ENCODE measurements around the gene KRTAP6-2. TPM values are rescaled to one million over a fixed set of nuclear protein-coding genes. Genes with fewer than 3 reads are reported as not detected.

Gene KRTAP6-2
- polyA plus RNA-seq, 1 experiment = not detected

GRCh38 chr21:30620080-30620479 lies 21.4 kb upstream of the KRTAP6-2 start:
- TF ChIP-seq CTCF (IDR thresholded peaks at IDR 0.05; ENCODE audit: insufficient read depth, low read depth, low read length) = no peak
- H3K36me3 ChIP-seq (ENCODE audit: control insufficient read depth, insufficient read depth, low read length) = no peaks in the 10 kb centered on the region
- CTCF ChIA-PET = no interaction called here

GRCh38 chr21:30616125-30616524 lies 17.4 kb upstream of the KRTAP6-2 start, which contains the start of gene KRTAP20-1:
KRTAP20-1 (plus strand) TSS chr21:30616425; CDS start chr21:30616455, 30 bp downstream.
- no peak within 1 kb of the TSS for H3K4me3 ChIP-seq (ENCODE audit: low read depth, low read length)
- H3K27me3 ChIP-seq (ENCODE audit: control insufficient read depth, insufficient read depth, low read length) = no peaks in the 10 kb centered on the region
- ChIA-PET CTCF (no interaction called here), POLR2A (no interaction called here)
- no peaks in the 10 kb centered on the region for H3K36me3 ChIP-seq (ENCODE audit: control insufficient read depth, insufficient read depth, low read length)
- DNase-seq (ENCODE audit: low read depth) = no peak
- no peak for TF ChIP-seq CTCF (IDR thresholded peaks at IDR 0.05; ENCODE audit: insufficient read depth, low read depth, low read length)

More at GRCh38 chr21:30620080-30620479, 21.4 kb upstream of the KRTAP6-2 start:
- no peaks in the 10 kb centered on the region for H3K27me3 ChIP-seq (ENCODE audit: control insufficient read depth, insufficient read depth, low read length)
- H3K4me3 ChIP-seq (ENCODE audit: low read depth, low read length) = no peak overlapping the region
- DNase-seq (ENCODE audit: low read depth) = no peak
- POLR2A ChIA-PET = no interaction called here

- no peaks in the 10 kb centered on the region for H3K36me3 ChIP-seq (ENCODE audit: control insufficient read depth, insufficient read depth, low read length)
- no peak for DNase-seq (ENCODE audit: low read depth)
- no peak for TF ChIP-seq CTCF (IDR thresholded peaks at IDR 0.05; ENCODE audit: insufficient read depth, low read depth, low read length)
- no peak overlapping the region for H3K4me3 ChIP-seq (ENCODE audit: low read depth, low read length)
- CTCF ChIA-PET = no interaction called here
- POLR2A ChIA-PET = no interaction called here
- no peaks in the 10 kb centered on the region for H3K27me3 ChIP-seq (ENCODE audit: control insufficient read depth, insufficient read depth, low read length)
These were observed 16.5 kb upstream of the KRTAP6-2 start for GRCh38 chr21:30615199-30615598.

- ChIA-PET POLR2A (no interaction called here), CTCF (no interaction called here)
- no peak for TF ChIP-seq CTCF (IDR thresholded peaks at IDR 0.05; ENCODE audit: insufficient read depth, low read depth, low read length)
- H3K27me3 ChIP-seq (ENCODE audit: control insufficient read depth, insufficient read depth, low read length) = no peaks in the 10 kb centered on the region
- DNase-seq (ENCODE audit: low read depth) = no peak
- no peaks in the 10 kb centered on the region for H3K36me3 ChIP-seq (ENCODE audit: control insufficient read depth, insufficient read depth, low read length)
- H3K4me3 ChIP-seq (ENCODE audit: low read depth, low read length) = no peak within 1 kb of the TSS
These were observed 15.1 kb upstream of the KRTAP6-2 start, which contains the start of gene KRTAP6-1 for GRCh38 chr21:30613836-30614235. KRTAP6-1 (minus strand) TSS chr21:30613930; CDS start chr21:30613904, 26 bp downstream.

- TF ChIP-seq CTCF (IDR thresholded peaks at IDR 0.05; ENCODE audit: insufficient read depth, low read depth, low read length) = no peak
- Histone ChIP-seq H3K27me3 (ENCODE audit: control insufficient read depth, insufficient read depth, low read length) (no peaks in the 10 kb centered on the region), H3K4me3 (ENCODE audit: low read depth, low read length) (no peak overlapping the region), H3K36me3 (ENCODE audit: control insufficient read depth, insufficient read depth, low read length) (no peaks in the 10 kb centered on the region)
- DNase-seq (ENCODE audit: low read depth) = no peak
- POLR2A ChIA-PET = no interaction called here
- CTCF ChIA-PET = no interaction called here
These were observed 13.4 kb upstream of the KRTAP6-2 start for GRCh38 chr21:30612132-30612531.

Measured in BJ (cell line).